HG03439 (cell line): ENCODE measurements around the gene PAPPA2.

ENCODE experiments used
- ATAC-seq: cut with Tn5 transposase; IDR thresholded peaks from one replicate; pipeline ENCODE4 v1.9.1; 2021; ENCODE audit warnings: mild to moderate bottlenecking, moderate library complexity; ENCODE audit not compliant: unreplicated experiment

Gene PAPPA2

DNA sequence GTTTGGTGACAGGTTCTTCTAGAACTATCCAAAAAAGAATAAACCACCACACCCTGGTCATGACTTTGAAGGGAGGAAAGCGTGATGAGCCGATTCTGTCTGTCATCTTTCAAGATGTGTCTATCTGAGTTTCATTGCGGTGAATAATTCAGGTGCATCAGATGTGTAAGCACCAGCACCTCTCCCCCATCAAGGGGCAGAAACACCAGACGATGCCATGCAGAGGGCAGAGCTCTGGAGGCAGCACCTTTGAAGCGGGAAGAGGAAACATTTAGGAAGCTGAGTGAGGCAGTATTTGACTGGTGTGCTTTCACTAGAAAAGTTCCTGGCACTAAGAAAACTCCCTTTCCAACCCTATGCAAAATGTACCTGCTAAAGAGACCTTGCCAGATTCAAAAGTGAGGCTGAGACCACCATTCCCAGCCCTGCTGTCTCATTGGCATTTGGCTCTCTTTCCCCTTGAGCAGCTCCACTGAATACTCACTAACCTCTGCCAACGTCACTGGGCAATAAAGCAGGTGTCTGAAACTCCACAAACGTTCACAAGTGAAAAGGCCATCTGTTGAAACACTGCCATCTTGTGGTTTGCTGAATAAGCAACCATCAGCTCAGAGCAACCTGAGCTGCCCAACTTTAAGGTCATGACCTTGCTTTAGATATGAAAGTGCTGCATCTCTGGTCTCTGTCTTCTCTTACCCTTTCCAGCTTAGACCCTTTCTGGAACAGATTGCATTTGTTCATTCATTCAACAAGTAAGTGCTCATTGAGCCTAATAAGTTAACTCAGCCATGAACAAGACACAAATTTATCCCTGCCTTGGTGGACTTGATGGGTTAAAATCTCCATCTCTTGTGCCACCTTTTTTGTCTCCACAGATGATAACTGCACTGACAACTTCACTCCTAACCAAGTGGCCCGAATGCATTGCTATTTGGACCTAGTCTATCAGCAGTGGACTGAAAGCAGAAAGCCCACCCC, 228.6 kb downstream of the PAPPA2 start:
- ATAC-seq: peak; percentile 88

- ATAC-seq: no peak
Measured at GRCh38 chr1:176692431-176692830, 229.5 kb downstream of the PAPPA2 start.

- ATAC-seq: no peak
Measured at GRCh38 chr1:176692988-176693696, 230.2 kb downstream of the PAPPA2 start.

- ATAC-seq: no peak
Measured at GRCh38 chr1:176693697-176694329, 230.8 kb downstream of the PAPPA2 start.

GRCh38 chr1:176694713-176695112, 231.7 kb downstream of the PAPPA2 start:
- no peak for ATAC-seq

- no peak for ATAC-seq
Measured at GRCh38 chr1:176696109-176696508, 233.1 kb downstream of the PAPPA2 start.

DNA sequence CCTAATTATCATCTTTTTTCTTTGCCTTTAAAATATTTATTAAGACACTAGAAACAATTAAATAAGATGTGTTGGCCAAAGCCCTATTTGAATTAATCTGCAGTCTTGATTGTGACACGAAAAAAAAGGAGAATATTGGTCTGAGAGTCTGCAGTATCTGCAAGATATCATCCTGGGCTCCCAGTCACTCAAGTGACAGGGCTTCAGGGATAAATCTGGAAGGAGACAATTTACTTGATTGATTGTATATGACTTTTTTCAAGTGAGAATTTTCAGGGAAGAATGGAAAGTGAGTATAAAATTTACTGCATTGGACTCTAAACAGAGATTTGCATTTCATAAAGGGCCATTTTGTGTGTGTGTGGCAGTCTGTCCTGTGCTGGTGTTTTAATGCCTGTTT, 233.7 kb downstream of the PAPPA2 start:
- ATAC-seq: no peak

- no peak for ATAC-seq
Measured at GRCh38 chr1:176699821-176700220, 236.8 kb downstream of the PAPPA2 start.

DNA sequence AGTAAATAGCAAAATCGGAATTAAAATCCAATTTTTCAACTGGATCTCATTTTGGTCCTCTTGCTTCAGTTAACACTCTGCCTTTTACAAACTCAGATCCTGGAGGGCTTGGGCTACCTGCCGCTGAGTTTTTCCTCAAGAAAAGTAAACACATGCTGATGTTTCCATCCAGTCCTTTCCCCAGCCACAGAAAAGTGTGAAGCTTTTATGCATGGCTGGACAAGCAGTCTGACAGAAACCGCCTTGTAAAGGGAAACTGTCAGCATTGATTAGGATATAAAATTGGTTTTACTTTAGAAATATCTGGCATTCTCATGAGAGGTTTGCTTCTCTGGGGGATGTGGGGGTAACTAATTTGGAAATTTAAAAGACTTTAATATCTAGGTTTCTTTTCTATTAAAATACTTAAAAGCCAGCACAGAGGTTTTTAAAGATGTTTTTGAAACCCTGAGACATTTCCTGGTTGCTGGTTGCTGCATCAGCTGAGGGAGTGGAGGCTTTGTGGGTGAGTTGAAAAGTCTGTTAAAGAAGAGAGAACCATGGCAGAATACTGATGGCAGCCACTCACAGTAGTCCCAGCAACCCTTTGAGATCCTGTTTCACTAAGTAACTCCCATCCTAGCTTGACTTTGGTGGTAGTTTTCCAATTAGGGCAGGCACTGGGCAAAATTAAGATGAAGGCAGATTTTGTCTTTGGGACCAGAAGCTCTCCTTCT, 238.3 kb downstream of the PAPPA2 start:
- no peak for ATAC-seq

GRCh38 chr1:176702901-176703300, 239.9 kb downstream of the PAPPA2 start:
- no peak for ATAC-seq

- ATAC-seq: no peak
Measured at GRCh38 chr1:176705585-176705984, 242.6 kb downstream of the PAPPA2 start.

DNA sequence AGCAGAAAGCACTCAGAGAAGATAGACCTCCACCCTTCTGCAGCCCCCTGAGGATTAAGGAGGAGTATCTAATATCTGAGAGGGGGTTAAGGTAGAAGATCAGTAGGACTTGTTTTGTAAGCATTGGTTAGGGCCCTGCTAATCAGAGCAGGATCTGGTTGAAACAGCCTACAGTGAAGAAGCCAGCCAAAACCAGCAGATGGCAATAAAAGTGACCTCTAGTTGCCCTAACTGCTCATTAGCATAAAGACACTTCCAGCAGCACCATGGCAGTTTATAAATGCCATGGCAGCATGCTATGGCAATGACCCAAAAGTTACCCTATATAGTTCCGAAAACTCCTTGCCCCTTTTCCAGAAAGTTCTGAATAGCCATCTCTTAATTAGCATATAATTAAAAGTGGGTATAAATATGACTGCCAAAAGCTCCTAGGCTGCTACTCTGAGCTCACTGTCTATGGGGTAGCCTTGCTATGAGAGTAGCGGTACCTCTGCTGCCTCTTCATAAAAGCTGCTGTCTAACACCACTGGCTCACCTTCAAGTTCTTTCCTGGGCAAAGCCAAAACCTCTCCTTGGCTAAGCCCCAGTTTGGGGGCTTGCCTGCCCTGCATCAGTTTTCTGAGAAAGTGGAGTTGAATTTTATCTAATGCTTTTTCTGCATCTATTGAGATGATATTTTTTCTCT, 254.2 kb downstream of the PAPPA2 start:
- no peak for ATAC-seq

DNA sequence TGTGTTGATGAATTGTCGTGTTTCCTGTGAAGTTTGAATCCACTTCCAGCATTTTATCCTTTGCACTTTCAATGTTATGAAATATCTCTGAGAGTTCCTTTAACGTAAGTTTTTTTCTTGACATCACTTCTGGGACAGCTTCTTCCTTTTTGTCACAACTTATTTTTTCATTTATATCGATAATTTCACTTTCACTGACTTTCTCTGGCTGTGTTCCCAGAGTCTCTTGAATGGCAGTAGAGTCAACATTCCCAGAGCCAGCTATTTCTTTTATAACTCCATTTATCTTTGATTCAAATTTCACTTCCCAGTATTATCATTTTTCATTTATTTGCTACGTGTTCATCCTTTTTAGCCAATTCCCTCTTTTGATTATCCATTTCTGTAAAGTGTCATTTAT, 256.5 kb downstream of the PAPPA2 start:
- ATAC-seq: no peak

DNA sequence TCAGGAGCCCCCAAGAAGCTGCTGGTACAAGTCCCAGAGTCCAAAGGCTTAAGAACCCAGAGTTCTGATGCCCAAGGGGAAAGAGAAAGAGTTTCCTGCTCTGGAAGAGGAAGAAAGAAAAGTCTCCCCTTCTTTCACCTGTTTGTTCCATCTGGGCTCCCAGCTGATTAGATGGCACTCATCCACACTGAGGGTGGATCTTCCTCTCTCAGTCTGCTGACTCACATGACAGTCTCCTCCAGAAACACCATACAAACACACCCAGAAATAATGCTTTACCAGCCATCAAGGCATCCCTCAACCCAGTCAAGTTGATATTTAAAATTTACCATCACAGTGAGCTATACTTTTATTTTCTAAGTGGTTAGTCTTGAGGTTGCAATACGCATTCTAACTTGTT, 257.9 kb downstream of the PAPPA2 start:
- ATAC-seq: no peak

DNA sequence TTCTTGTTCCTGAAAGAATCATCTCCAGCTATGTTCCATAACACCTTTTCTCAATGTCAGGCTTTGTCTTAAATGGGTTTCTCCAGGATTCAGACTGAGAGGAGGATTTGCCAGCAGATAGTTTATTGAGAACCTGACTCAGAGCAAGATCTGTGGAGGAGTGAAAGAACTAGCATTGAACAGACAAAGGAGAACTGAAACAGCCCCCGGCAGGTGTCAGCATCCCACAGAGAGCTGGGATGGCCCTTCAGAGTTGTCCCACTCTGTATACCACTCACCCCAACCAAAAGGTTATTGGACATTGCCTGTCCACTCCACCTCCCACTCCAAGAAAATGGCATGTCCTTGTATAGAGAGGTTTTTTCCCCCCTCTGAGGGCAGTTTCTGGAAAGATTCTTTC, 270.7 kb downstream of the PAPPA2 start:
- no peak for ATAC-seq

DNA sequence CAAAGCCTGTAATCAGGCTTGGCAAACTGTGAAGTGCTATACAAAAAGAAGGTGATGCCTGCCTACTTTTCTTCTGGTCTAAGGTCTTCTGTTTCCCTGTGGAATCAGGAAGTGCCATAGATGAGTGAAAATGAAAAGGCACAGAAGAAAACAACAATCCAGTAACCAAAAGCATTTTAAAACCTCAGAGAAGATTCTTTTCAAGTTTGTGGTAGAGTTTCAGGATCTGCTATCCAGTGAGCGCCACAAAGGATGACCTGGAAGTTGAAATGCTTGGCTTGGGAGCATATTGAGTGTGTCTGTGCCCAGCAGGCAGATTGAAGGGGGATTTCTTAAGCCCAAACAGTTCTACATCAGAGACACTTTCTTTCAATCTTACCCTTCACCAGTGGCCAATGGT, 272.2 kb downstream of the PAPPA2 start:
- no peak for ATAC-seq

- ATAC-seq: no peak
Measured at GRCh38 chr1:176736015-176736414, 273.0 kb downstream of the PAPPA2 start.

- no peak for ATAC-seq
Measured at GRCh38 chr1:176741181-176741580, 278.2 kb downstream of the PAPPA2 start.

DNA sequence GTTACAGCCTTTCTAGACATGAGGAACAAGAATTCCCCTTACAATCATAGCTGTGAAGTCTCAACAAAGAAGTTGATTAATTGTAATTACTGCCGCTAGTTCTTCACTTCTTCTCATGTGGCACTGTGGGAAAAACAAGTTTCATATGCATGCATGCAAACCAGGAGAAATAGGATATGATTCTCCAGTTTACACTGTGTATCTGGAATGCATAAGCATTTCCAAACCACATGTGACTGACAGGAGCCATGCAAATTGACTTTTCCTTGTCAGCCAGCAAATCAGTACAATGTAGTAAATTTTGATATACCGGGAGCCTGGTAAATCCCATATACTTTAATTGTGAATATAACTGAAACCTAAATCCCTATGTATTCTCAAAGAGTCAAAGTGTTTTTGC, 279.3 kb downstream of the PAPPA2 start:
- ATAC-seq: no peak

DNA sequence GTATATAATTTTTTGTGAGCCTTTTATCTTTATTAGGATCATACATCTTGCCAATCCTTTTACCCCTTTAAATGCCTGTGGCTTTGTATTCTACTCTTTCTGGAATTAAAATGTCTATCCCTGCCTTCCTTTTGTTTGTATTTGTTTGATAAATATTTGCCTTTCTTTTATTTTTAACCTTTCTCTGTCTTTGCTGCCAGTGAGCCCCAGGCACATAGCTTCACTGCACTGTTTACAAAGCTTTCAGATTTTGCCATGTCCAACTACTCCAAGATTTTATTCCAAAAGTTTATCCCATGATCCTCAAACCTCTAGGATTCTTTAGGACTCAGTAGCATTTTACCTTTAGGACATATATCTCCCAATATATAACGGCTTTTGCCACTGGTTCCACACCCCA, 281.2 kb downstream of the PAPPA2 start:
- no peak for ATAC-seq
